HepG2 (cell line): ENCODE data around the gene TCL1A.

Source experiments
- IKZF1 ChIP-seq: fragments of 450-650 bp; IDR thresholded peaks from 2 replicates; pipeline ENCODE4 v1.7.1; 2016
- PHF5A ChIP-seq: IDR thresholded peaks from one replicate; pipeline ENCODE4 v1.6.1; 2018; ENCODE audit warnings: low read depth, missing genetic modification reagents; ENCODE audit not compliant: unreplicated experiment
- POLR2AphosphoS5 ChIP-seq: IDR thresholded peaks from 2 replicates; pipeline ENCODE4 v1.6.1; 2012; ENCODE audit warnings: low read depth, low read length
- RFX3 ChIP-seq: IDR thresholded peaks from 2 replicates; pipeline ENCODE4 v1.6.1; 2016; ENCODE audit warnings: missing biosample characterization, missing genetic modification reagents
- YY1 ChIP-seq: IDR thresholded peaks from 2 replicates; pipeline ENCODE4 v1.6.1; 2011; ENCODE audit warnings: low read length, low read depth, moderate library complexity, mild to moderate bottlenecking; ENCODE audit not compliant: insufficient read depth, insufficient replicate concordance
- ZNF24 ChIP-seq: fragments of 450-650 bp; IDR thresholded peaks from 2 replicates; pipeline ENCODE4 v1.6.1; 2017; ENCODE audit warnings: antibody characterized with exemption, mild to moderate bottlenecking
- ZNF644 ChIP-seq: IDR thresholded peaks from 2 replicates; pipeline ENCODE4 v1.6.1; 2016; ENCODE audit warnings: low read depth
- ZNF766 ChIP-seq: sonication (generic); formaldehyde crosslinking; IDR thresholded peaks from 2 replicates; pipeline ENCODE4 v1.5.0; 2020; ENCODE audit warnings: missing genetic modification reagents, borderline replicate concordance
- ZNF773 ChIP-seq: sonication (generic); formaldehyde crosslinking; IDR thresholded peaks from 2 replicates; pipeline ENCODE4 v1.4.0; 2020; ENCODE audit warnings: missing genetic modification reagents, borderline replicate concordance
- ZZZ3 ChIP-seq: sonication (generic); formaldehyde crosslinking; IDR thresholded peaks from 2 replicates; pipeline ENCODE4 v1.4.0; 2020; ENCODE audit warnings: missing genetic modification reagents, mild to moderate bottlenecking, borderline replicate concordance
- TF ChIP-seq, protein P1 (sequence below): sonication (generic); formaldehyde crosslinking; IDR thresholded peaks from 2 replicates; pipeline ENCODE4 v1.5.0; 2020; ENCODE audit warnings: mild to moderate bottlenecking, missing genetic modification reagents, moderate library complexity

DNA sequence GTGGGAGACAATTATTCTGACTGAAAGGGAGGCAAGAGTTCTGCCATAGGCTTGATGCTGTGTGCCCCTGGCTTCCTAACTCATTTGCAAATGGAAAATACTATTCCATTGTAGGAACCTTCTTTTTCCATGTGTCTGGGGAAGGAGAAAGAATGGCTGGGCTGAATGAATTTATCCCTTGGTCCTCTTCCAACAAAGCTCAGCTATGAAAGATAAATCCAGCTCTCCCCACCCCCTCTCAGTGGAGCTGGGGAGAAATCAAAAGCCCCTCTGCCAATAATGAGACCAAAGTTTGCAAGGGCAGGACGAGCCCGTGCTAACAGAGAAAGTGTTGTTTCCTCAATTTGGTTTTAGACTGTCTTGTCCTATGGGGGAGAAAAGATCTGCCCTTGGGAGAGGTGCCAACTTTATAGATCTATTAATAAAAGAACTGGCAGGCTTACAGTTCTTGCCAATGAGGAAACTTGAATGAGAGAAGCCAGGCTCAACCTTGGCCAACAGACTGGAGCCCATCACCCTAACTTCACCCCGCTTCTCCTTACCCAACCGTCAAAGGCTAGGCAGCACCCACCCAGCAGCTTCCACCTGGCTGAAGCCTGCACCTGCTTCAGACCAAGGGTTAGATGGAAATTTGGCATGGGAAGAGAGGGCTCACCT lies 36.6 kb downstream of the TCL1A start:
- TF ChIP-seq, protein P1, sequence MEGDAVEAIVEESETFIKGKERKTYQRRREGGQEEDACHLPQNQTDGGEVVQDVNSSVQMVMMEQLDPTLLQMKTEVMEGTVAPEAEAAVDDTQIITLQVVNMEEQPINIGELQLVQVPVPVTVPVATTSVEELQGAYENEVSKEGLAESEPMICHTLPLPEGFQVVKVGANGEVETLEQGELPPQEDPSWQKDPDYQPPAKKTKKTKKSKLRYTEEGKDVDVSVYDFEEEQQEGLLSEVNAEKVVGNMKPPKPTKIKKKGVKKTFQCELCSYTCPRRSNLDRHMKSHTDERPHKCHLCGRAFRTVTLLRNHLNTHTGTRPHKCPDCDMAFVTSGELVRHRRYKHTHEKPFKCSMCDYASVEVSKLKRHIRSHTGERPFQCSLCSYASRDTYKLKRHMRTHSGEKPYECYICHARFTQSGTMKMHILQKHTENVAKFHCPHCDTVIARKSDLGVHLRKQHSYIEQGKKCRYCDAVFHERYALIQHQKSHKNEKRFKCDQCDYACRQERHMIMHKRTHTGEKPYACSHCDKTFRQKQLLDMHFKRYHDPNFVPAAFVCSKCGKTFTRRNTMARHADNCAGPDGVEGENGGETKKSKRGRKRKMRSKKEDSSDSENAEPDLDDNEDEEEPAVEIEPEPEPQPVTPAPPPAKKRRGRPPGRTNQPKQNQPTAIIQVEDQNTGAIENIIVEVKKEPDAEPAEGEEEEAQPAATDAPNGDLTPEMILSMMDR (CRISPR knock-in tag): no peak
- TF ChIP-seq ZNF644 (CRISPR knock-in tag) (no peak), IKZF1 (no peak), PHF5A (CRISPR knock-in tag) (no peak), POLR2AphosphoS5 (no peak), RFX3 (CRISPR knock-in tag) (no peak), YY1 (no peak), ZNF766 (CRISPR knock-in tag) (no peak), ZNF773 (CRISPR knock-in tag) (no peak), ZZZ3 (CRISPR knock-in tag) (no peak), ZNF24 (no peak)
